Adrenal gland (tissue), 5 donors: ENCODE results near the gene TXN.

ENCODE experiments used
- POLR2A ChIP-seq, 2 donors: fragments of 450-650 bp; IDR thresholded peaks; one replicate each; pipeline ENCODE4 v1.6.1; 2017; ENCODE audit warnings: antibody characterized with exemption in 2 of 2, mild to moderate bottlenecking in 2 of 2, moderate library complexity in 1 of 2
- TF ChIP-seq, protein P1 (sequence below), 6 experiments: fragments of 450-650 bp in 4 of 6; fragments of 200-600 bp in 2 of 6; sonication (generic) in 1 of 6; IDR thresholded peaks; 1 replicate in 5 of 6; 2 replicates in 1 of 6; pipeline versions ENCODE4 v1.5.1 to v1.8.0; 2016 to 2021; ENCODE audit warnings: antibody characterized with exemption in 6 of 6, mild to moderate bottlenecking in 2 of 6, moderate library complexity in 1 of 6
- donor health status: DM: no; HTN: no; CAD: no.

DNA sequence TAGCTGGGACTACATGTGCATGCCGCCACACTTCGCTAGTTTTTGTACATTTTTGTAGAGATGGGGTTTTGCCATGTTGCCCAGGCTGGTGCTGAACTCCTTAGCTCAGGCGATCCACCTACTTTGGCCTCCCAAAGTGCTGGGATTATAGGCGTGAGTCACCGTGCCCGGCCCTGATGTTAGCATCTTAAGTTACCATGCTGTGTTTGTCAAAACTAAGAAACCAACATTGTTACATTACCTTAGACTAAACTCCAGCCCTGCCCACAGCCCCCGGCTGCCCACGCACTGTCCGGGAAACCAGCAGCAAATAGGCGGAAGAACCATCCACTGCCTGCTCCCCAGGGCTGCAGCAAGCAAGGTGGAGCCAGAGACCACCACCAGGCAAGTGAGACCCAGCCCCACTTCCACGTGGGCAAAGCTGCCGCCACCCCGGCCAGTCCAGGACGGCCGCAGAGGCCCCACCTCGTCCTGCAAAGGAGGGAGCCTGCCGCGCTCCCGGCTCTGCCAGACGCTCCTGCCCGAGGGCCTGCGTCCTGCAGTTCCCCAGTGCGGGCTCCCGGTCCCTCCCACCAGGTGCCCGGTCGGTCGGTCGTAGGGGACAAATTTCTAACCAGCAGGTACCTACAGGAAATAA, 35.7 kb upstream of the TXN start:
- no peak for TF ChIP-seq POLR2A (IDR thresholded peaks at IDR 0.05)
- TF ChIP-seq, protein P1, sequence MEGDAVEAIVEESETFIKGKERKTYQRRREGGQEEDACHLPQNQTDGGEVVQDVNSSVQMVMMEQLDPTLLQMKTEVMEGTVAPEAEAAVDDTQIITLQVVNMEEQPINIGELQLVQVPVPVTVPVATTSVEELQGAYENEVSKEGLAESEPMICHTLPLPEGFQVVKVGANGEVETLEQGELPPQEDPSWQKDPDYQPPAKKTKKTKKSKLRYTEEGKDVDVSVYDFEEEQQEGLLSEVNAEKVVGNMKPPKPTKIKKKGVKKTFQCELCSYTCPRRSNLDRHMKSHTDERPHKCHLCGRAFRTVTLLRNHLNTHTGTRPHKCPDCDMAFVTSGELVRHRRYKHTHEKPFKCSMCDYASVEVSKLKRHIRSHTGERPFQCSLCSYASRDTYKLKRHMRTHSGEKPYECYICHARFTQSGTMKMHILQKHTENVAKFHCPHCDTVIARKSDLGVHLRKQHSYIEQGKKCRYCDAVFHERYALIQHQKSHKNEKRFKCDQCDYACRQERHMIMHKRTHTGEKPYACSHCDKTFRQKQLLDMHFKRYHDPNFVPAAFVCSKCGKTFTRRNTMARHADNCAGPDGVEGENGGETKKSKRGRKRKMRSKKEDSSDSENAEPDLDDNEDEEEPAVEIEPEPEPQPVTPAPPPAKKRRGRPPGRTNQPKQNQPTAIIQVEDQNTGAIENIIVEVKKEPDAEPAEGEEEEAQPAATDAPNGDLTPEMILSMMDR (IDR thresholded peaks at IDR 0.05): no peak
